Measurements from ENCODE around the gene NIT1. TPM values are rescaled to one million over a fixed set of nuclear protein-coding genes. Genes with fewer than 3 reads are reported as not detected.

Gene NIT1
- total and polyA plus RNA-seq, 8 donors: 38.7 to 44.6 (median 41.2) TPM

GRCh38 chr1:161145832-161146231 lies 27.9 kb downstream of the NIT1 start:
- ATAC-seq (no peak), DNase-seq (no peak)
- no peaks in the 10 kb centered on the region for H3K36me3 ChIP-seq
- TF ChIP-seq, protein P1, sequence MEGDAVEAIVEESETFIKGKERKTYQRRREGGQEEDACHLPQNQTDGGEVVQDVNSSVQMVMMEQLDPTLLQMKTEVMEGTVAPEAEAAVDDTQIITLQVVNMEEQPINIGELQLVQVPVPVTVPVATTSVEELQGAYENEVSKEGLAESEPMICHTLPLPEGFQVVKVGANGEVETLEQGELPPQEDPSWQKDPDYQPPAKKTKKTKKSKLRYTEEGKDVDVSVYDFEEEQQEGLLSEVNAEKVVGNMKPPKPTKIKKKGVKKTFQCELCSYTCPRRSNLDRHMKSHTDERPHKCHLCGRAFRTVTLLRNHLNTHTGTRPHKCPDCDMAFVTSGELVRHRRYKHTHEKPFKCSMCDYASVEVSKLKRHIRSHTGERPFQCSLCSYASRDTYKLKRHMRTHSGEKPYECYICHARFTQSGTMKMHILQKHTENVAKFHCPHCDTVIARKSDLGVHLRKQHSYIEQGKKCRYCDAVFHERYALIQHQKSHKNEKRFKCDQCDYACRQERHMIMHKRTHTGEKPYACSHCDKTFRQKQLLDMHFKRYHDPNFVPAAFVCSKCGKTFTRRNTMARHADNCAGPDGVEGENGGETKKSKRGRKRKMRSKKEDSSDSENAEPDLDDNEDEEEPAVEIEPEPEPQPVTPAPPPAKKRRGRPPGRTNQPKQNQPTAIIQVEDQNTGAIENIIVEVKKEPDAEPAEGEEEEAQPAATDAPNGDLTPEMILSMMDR (IDR thresholded peaks at IDR 0.05): no peak
- H3K9me3 ChIP-seq: no peaks in the 10 kb centered on the region
- intact Hi-C loops (cut with DNase I): no loop called here
- H3K27ac ChIP-seq: no peak overlapping the region
- no peak overlapping the region for H3K4me3 ChIP-seq
- H3K27me3 ChIP-seq: no peaks in the 10 kb centered on the region
- no peaks in the 10 kb centered on the region for H3K4me1 ChIP-seq

DNA sequence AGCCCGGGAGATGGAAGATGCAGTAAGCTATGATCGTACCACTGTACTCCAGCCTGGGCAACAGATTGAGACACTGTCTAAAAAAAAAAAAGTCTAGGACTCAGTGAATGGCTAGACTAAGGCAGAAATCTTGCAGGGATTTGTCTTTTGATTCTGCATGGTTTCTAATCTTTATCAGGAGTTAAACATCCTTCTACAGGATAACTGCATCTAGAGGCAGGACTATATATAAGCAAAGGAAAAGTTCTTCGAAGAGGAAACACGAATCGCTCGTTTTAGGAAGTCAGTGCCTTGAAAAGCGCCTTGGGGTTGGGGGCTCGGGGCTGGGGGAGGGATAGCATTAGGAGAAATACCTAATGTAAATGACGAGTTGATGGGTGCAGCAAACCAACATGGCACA lies 35.3 kb downstream of the NIT1 start:
- Histone ChIP-seq H3K27me3 (no peaks in the 10 kb centered on the region), H3K36me3 (peaks cover 0 to 17% of the 10 kb centered on the region in 2 donors), H3K27ac (peak overlapping the region; percentile 94 to 96), H3K4me1 (peaks cover 0 to 24% of the 10 kb centered on the region in 2 donors), H3K4me3 (peak overlapping the region; percentile 61 to 66), H3K9me3 (no peaks in the 10 kb centered on the region)
- ATAC-seq: peak; percentile 7
- TF ChIP-seq, protein P1 (IDR thresholded peaks at IDR 0.05): no peak
- intact Hi-C loops (cut with DNase I): no loop called here
- DNase-seq: no peak

DNA sequence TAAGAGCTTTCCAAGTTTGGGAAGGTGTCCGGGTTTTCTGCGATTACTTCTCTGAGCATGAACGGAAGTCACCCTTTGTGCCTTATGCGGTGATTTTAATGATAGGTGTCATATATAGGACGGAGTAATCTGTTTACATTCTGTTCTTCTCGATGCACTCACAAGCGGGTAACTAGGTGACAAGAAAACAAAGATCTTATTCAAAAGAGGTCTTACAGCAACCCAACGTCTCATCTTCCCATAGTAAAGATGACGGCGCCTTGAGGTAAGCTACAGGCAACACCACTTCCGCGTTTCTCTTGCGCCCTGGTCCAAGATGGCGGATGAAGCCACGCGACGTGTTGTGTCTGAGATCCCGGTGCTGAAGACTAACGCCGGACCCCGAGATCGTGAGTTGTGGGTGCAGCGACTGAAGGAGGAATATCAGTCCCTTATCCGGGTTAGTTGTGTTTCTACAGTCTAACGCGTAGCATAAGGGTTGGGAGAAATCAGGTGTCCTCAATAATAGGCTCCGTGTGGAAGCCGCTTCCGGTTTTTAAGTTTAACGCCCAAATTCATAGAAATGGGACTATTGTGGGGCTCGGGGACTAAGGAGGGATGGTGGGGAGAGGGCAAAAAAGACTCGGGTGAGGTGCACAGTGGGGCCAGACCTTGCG lies 35.9 kb downstream of the NIT1 start, which contains the start of gene UFC1:
UFC1 (plus strand) TSS at position 297 of the 656 bp plus-strand sequence; CDS start at position 317, 20 bp downstream.
- no peaks in the 10 kb centered on the region for H3K27me3 ChIP-seq
- DNase-seq (peak; percentile 83 to 92 (median 88)), ATAC-seq (peak; percentile 95)
- peaks cover 0 to 20% of the 10 kb centered on the region in 2 donors for H3K36me3 ChIP-seq
- intact Hi-C loops (cut with DNase I): no loop called here
- H3K4me3 ChIP-seq: peak within 1 kb of the TSS; percentile 61 to 66
- H3K4me1 ChIP-seq: peaks cover 2 to 28% of the 10 kb centered on the region in 2 donors
- TF ChIP-seq, protein P1 (IDR thresholded peaks at IDR 0.05): no peak
- H3K9me3 ChIP-seq: no peaks in the 10 kb centered on the region
- H3K27ac ChIP-seq: peak within 1 kb of the TSS; percentile 94 to 96

GRCh38 chr1:161157867-161158266 lies 40.0 kb downstream of the NIT1 start:
- Histone ChIP-seq H3K27ac (no peak overlapping the region), H3K4me1 (peaks cover 10 to 48% of the 10 kb centered on the region in 2 donors), H3K9me3 (no peaks in the 10 kb centered on the region), H3K4me3 (no peak overlapping the region), H3K27me3 (no peaks in the 10 kb centered on the region), H3K36me3 (peaks cover 0 to 37% of the 10 kb centered on the region in 2 donors)
- TF ChIP-seq, protein P1 (IDR thresholded peaks at IDR 0.05): no peak
- no peak for DNase-seq
- intact Hi-C loops (cut with DNase I): no loop called here
- ATAC-seq: no peak

- ATAC-seq (no peak), DNase-seq (no peak)
- H3K27me3 ChIP-seq: no peaks in the 10 kb centered on the region
- no peaks in the 10 kb centered on the region for H3K9me3 ChIP-seq
- intact Hi-C loops (cut with DNase I): no loop called here
- peaks cover 10 to 44% of the 10 kb centered on the region in 2 donors for H3K4me1 ChIP-seq
- H3K4me3 ChIP-seq: peak overlapping the region; percentile 81 to 91
- TF ChIP-seq, protein P1 (IDR thresholded peaks at IDR 0.05): no peak
- H3K27ac ChIP-seq: peak overlapping the region; percentile 82 to 83
- peaks cover 0 to 43% of the 10 kb centered on the region in 2 donors for H3K36me3 ChIP-seq
These were observed 40.6 kb downstream of the NIT1 start for GRCh38 chr1:161158316-161159010.
